Mucosa of stomach (tissue), 1 donor: ENCODE data around the gene EPHA8.

ENCODE experiments used
- H3K27me3 ChIP-seq: one replicate; pipeline ENCODE4 v1.7.0; 2013; ENCODE audit warnings: mild to moderate bottlenecking, low read length; ENCODE audit not compliant: control insufficient read depth, insufficient read depth
- H3K36me3 ChIP-seq: one replicate; pipeline ENCODE4 v1.7.0; 2013; ENCODE audit warnings: low read length; ENCODE audit not compliant: control insufficient read depth, insufficient read depth
- H3K4me1 ChIP-seq: one replicate; pipeline ENCODE4 v1.7.0; 2013; ENCODE audit warnings: mild to moderate bottlenecking, low read length; ENCODE audit not compliant: control insufficient read depth, insufficient read depth
- H3K4me3 ChIP-seq: one replicate; pipeline ENCODE4 v1.7.0; 2013; ENCODE audit warnings: low read length
- H3K9ac ChIP-seq: one replicate; pipeline ENCODE4 v1.7.0; 2013; ENCODE audit warnings: mild to moderate bottlenecking, low read length, moderate library complexity
- H3K9me3 ChIP-seq: one replicate; pipeline ENCODE4 v1.7.0; 2013; ENCODE audit warnings: mild to moderate bottlenecking, low read length, moderate library complexity; ENCODE audit not compliant: control insufficient read depth
- donor health status: Pancreatic carcinoma.

The EPHA8 gene

GRCh38 chr1:22600817-22601605 is 37.7 kb downstream of the EPHA8 start:
- Histone ChIP-seq H3K4me1 (no peaks in the 10 kb centered on the region), H3K36me3 (no peaks in the 10 kb centered on the region), H3K4me3 (no peak overlapping the region), H3K9me3 (no peaks in the 10 kb centered on the region), H3K27me3 (peaks cover 18% of the 10 kb centered on the region), H3K9ac (no peak overlapping the region)

GRCh38 chr1:22601610-22602009 is 38.3 kb downstream of the EPHA8 start:
- H3K4me3 ChIP-seq, result no peak overlapping the region
- H3K36me3 ChIP-seq, result no peaks in the 10 kb centered on the region
- no peak overlapping the region for H3K9ac ChIP-seq
- peaks cover 18% of the 10 kb centered on the region for H3K27me3 ChIP-seq
- H3K9me3 ChIP-seq, result no peaks in the 10 kb centered on the region
- H3K4me1 ChIP-seq, result no peaks in the 10 kb centered on the region

GRCh38 chr1:22602060-22602740 is 38.9 kb downstream of the EPHA8 start:
- Histone ChIP-seq H3K9ac (no peak overlapping the region), H3K9me3 (no peaks in the 10 kb centered on the region), H3K36me3 (no peaks in the 10 kb centered on the region), H3K27me3 (peaks cover 18% of the 10 kb centered on the region), H3K4me1 (no peaks in the 10 kb centered on the region), H3K4me3 (no peak overlapping the region)

- H3K9ac ChIP-seq, result no peak overlapping the region
- H3K4me1 ChIP-seq, result no peaks in the 10 kb centered on the region
- H3K4me3 ChIP-seq, result no peak overlapping the region
- peaks cover 16% of the 10 kb centered on the region for H3K27me3 ChIP-seq
- H3K36me3 ChIP-seq, result no peaks in the 10 kb centered on the region
- no peaks in the 10 kb centered on the region for H3K9me3 ChIP-seq
Measured at GRCh38 chr1:22606161-22606560, 42.9 kb downstream of the EPHA8 start.

- Histone ChIP-seq H3K36me3 (no peaks in the 10 kb centered on the region), H3K9me3 (no peaks in the 10 kb centered on the region), H3K4me3 (no peak overlapping the region), H3K4me1 (no peaks in the 10 kb centered on the region), H3K27me3 (peaks cover 17% of the 10 kb centered on the region), H3K9ac (no peak overlapping the region)
Measured at GRCh38 chr1:22607154-22607553, 43.9 kb downstream of the EPHA8 start.

GRCh38 chr1:22608361-22608760 is 45.1 kb downstream of the EPHA8 start:
- no peak overlapping the region for H3K9ac ChIP-seq
- H3K36me3 ChIP-seq, result no peaks in the 10 kb centered on the region
- H3K9me3 ChIP-seq, result no peaks in the 10 kb centered on the region
- peaks cover 11% of the 10 kb centered on the region for H3K27me3 ChIP-seq
- H3K4me3 ChIP-seq, result no peak overlapping the region
- no peaks in the 10 kb centered on the region for H3K4me1 ChIP-seq

- H3K9ac ChIP-seq, result no peak overlapping the region
- no peaks in the 10 kb centered on the region for H3K36me3 ChIP-seq
- no peaks in the 10 kb centered on the region for H3K9me3 ChIP-seq
- no peaks in the 10 kb centered on the region for H3K4me1 ChIP-seq
- peaks cover 4% of the 10 kb centered on the region for H3K27me3 ChIP-seq
- H3K4me3 ChIP-seq, result no peak overlapping the region
Measured at GRCh38 chr1:22609291-22609690, 46.0 kb downstream of the EPHA8 start.

GRCh38 chr1:22611530-22611947 is 48.2 kb downstream of the EPHA8 start:
- H3K36me3 ChIP-seq, result no peaks in the 10 kb centered on the region
- H3K9me3 ChIP-seq, result no peaks in the 10 kb centered on the region
- no peak overlapping the region for H3K4me3 ChIP-seq
- no peaks in the 10 kb centered on the region for H3K4me1 ChIP-seq
- no peak overlapping the region for H3K9ac ChIP-seq
- H3K27me3 ChIP-seq, result peaks cover 4% of the 10 kb centered on the region

GRCh38 chr1:22612671-22613571 is 49.6 kb downstream of the EPHA8 start:
- Histone ChIP-seq H3K4me3 (no peak overlapping the region), H3K4me1 (no peaks in the 10 kb centered on the region), H3K9ac (no peak overlapping the region), H3K9me3 (no peaks in the 10 kb centered on the region), H3K27me3 (peaks cover 11% of the 10 kb centered on the region), H3K36me3 (no peaks in the 10 kb centered on the region)

- H3K36me3 ChIP-seq, result no peaks in the 10 kb centered on the region
- H3K9ac ChIP-seq, result no peak overlapping the region
- H3K27me3 ChIP-seq, result peaks cover 18% of the 10 kb centered on the region
- H3K4me3 ChIP-seq, result no peak overlapping the region
- no peaks in the 10 kb centered on the region for H3K9me3 ChIP-seq
- H3K4me1 ChIP-seq, result no peaks in the 10 kb centered on the region
Measured at GRCh38 chr1:22613572-22613918, 50.3 kb downstream of the EPHA8 start.

GRCh38 chr1:22613951-22614350 is 50.7 kb downstream of the EPHA8 start:
- Histone ChIP-seq H3K36me3 (no peaks in the 10 kb centered on the region), H3K9ac (no peak overlapping the region), H3K4me3 (no peak overlapping the region), H3K27me3 (peaks cover 20% of the 10 kb centered on the region), H3K9me3 (no peaks in the 10 kb centered on the region), H3K4me1 (no peaks in the 10 kb centered on the region)

GRCh38 chr1:22615886-22616285 is 52.6 kb downstream of the EPHA8 start:
- H3K4me1 ChIP-seq, result no peaks in the 10 kb centered on the region
- no peaks in the 10 kb centered on the region for H3K36me3 ChIP-seq
- no peak overlapping the region for H3K4me3 ChIP-seq
- H3K27me3 ChIP-seq, result peaks cover 20% of the 10 kb centered on the region
- H3K9me3 ChIP-seq, result no peaks in the 10 kb centered on the region
- no peak overlapping the region for H3K9ac ChIP-seq
